GM12892 (cell line): ENCODE results near the gene STARD4.

Source experiments
- POLR2A ChIP-seq: IDR thresholded peaks from 2 replicates; pipeline ENCODE4 v1.6.1; 2011; ENCODE audit warnings: low read depth, low read length, control low read depth
- POLR2AphosphoS5 ChIP-seq: IDR thresholded peaks from 2 replicates; pipeline ENCODE4 v1.6.1; 2011; ENCODE audit warnings: low read depth, low read length, control low read depth

- TF ChIP-seq POLR2AphosphoS5 = no peak
- TF ChIP-seq POLR2A = no peak
Measured at GRCh38 chr5:111509119-111509518, 3.2 kb downstream of the STARD4 start.
